NCI-H1436 treated with DMSO at 0.1 percent for 48 hours (cell line): ENCODE measurements around the gene HBS1L.
"Not testable (repeated sequence)": the region's sequence is repeated elsewhere in the genome, so short reads cannot be mapped to it uniquely, and the experiment has no call there.

Experiments used
- DNase-seq: peaks from one replicate; lab custom pipeline; 2025; lab: John Stamatoyannopoulos, UW

The HBS1L gene

DNA sequence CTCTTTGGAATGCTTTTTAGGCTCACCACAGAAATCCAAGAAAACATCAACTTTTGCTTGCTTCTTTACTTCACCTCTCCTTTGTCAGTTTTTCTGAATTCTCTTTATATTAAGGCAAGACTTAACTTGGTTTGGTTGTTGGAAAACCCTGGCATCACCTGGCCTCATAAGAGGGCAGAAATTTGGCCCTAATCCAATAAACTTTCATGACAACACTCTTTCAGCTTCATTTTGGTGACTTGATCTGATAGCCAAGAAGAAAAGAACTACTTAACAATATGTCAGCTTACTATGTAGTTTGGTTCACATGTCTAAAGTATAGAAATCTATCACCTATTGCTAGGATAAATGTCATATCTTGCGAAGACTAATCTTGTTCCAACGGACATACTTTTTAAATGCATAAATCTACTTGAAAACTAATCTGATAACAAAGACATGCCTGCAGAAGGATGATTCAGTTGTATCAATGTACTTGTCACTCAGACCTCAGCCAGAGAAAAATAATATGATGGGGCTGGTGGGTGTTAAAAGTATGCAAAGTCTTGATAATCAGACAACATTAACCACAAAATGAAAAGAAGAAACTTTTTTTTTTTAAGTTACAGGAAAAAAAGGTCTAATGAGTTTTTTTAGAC, 19.3 kb upstream of the HBS1L start:
- DNase-seq: no peak

DNA sequence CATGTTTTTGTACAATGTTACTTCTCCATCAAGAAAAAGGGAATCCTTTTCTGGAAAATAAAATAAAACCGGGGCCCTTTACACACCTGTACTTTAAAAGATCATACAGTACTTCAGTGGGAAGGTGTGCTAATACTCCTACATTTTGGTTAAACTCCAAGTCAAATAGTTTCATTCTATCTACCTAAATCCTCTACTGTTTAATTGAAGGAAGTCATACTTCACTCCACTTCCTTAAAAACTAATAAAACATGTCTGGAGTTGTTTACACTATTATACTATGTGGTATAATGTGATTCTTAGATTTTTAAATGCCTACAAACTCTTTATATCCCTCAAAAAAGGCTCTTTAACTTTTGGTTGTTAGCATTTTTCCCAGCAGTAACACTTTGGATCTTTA, 18.6 kb upstream of the HBS1L start:
- no peak for DNase-seq

DNA sequence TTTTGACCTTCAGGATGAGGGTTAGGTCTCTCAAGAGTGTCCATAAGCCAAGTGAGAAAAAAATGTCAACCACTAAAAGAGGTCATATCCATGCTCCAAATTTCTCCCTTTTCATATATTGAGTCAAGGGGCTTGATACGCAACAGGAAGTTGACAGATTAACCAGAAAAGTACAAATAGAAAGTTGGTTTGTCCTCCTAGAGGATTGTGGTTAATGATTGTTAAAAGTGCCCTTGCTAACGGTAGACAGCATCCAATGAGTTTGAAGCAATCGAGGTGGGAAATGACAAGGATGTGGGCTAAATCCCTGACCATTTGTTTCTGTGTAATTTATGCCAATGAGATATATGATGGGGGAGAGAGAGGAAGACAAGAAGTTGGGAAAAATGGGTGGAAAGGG, 18.1 kb upstream of the HBS1L start:
- DNase-seq: no peak

DNA sequence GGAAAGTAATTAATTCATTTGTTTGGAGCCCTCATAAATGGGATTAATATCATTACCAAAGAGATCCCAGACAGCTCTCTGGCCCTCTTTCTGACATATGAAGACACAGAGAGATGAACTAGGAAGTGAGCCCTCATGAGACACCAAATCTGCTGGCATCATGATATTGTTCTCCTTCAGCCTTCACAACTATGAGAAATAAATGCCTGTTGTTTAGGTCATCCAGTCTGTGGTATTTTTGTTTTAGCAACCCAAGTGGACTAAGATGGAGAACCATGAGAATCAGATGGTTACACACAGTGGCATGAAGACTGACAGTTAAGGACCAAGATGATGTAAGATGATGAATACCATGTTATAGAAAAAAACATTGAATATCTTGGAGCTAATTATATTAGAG, 16.9 kb upstream of the HBS1L start:
- no peak for DNase-seq

DNA sequence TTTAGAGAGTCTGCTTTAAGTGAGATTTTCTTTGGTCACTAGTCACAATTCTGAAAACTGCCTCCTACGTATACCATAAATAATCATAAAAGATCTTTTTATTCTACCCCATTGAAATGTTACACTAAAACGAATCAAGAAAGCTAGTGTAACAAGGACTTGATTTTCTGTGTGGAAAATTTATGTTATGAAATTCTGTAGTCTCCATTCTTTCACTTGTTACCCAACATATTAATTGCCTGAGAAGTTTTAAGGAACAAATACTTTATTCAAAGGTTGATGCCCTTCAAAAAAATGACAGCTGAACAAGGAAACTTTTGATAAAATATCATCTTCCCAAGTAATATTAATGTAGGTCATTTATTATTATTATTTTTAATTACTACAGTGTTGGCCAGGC, 13.3 kb upstream of the HBS1L start:
- DNase-seq: no peak

GRCh38 chr6:135066806-135067205, 12.2 kb upstream of the HBS1L start:
- DNase-seq: no peak

DNA sequence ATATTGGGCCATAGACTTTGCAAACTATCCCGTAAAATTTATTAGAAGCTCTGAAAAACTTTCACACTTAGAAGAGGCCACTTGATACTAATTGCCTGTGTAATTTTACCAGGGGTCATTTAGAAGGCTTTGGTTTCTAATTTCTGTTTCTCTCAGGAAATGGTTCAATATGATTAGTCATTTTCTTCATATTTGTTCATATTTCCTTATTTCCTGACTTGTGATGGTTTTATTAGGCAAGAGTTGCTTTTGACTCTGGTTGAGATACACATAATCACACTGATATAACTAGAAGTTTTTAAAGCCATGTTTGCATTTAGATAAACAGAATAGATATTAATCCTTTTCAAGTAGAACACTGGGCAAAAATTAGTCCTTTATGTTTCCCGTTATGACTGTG, 11.8 kb upstream of the HBS1L start:
- DNase-seq: no peak

GRCh38 chr6:135064586-135064985, 10.0 kb upstream of the HBS1L start:
- DNase-seq: no peak

- no peak for DNase-seq
Measured at GRCh38 chr6:135063926-135064325, 9.3 kb upstream of the HBS1L start.

DNA sequence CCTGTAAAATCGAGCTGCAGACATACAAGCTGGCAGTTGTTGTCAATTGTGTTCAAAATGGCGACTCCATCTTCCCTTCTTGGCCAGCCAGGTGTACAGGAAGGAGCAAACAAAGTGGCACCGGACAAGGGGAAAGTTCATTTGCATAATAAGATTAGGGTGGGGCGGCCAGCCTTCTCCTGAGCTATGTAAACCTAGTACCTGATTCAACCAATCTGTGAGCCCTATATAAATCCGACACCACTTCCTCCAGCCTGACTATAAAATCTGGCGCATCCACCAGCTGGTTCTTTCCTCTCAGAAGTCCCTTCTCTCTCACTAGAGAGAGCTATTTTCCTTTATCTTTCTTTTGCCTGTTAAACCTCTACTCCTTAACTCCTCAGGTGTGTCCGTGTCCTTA, 8.1 kb upstream of the HBS1L start:
- DNase-seq: no peak

DNA sequence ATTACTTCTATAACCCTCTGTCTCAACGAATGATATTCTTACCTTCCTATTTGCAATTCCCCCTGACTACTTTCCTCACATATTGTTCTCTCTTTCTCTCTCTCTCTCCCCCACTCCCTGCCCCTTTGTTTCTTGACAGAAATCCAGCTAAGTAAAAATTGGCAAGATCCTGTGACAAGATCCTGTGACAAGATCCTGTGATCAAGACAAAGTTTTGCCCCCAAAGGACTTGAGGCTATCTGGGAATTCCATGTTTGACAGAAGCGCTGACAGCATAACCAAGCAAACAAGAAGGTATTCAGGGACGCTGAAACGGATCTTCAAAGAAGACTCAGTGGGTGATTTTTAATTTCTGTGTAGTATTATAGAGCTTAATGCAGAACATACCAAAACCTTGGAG, 5.5 kb upstream of the HBS1L start:
- no peak for DNase-seq

DNA sequence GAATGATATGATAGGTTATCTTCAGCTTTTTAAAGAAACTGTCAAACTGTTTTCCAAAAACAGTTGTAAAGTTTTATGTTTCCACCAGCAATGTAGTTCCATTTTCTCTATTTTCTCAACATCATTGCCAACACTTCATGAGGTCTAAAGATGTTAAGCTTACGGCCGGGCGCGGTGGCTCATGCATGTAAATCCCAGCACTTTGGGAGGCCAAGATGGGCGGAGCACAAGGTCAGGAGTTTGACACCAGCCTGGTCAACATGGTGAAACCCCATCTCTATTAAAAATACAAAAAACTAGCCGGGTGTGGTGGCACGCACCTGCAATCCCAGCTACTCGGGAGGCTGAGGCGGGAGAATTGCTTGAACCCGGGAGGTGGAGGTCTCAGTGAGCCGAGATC, 3.7 kb upstream of the HBS1L start:
- DNase-seq: not testable (repeated sequence)

- no peak for DNase-seq
Measured at GRCh38 chr6:135056632-135057031, 2.0 kb upstream of the HBS1L start.

DNA sequence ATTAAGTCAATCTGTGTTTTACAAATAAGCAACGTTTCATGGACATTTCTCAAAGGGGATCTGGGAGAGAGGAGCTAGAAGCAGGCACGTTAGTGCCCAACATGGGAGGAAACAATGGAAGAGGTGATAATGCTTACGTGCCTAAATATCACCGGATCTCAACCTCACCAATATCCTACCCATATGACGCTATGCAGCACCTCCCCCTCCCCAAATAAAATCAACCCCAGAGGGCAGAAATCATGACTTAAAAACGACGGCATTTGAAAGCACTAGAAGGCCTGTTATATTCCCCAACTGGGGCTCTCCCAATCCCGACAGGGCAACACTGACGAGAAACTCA, 425 bp downstream of the HBS1L start:
- no peak for DNase-seq

GRCh38 chr6:135053406-135053805, 1.2 kb downstream of the HBS1L start:
- DNase-seq: no peak

DNA sequence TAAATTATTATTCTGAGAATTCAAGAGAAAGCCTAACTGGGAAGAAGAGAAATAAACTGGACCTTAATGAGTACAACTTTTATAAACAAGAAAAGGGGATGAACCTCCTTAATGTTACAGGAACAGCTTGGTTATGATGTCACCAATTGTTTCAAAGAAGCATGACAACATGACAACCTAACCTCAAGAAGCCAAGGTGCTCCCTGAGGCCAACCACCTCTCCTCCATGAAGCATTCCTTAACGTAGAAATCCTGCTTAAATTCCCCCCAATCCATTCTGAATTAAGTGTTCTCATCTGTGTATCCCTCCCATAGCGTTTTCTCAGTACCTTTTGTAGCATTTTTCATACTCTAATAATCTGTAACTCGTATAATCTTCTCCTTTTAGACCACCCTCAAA, 1.7 kb downstream of the HBS1L start:
- no peak for DNase-seq

GRCh38 chr6:135048915-135049314, 5.7 kb downstream of the HBS1L start:
- DNase-seq: no peak

DNA sequence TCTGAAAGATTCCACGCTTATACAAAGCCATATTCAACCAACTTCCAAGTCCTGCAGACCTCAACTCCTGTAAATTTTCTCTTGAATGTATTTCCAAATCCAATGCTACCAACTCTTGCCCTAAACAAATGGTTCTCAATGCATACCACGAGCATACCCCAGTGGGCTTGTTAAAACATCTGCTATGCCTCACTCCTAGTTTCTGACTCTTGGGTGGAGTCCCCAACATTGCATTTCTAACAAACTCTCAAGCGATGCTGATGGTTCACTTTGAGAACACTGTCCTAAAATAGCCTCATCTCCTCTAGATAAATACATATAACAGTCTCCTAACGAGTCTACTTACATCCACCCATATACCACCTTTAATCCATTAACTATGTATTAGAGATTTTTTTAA, 7.3 kb downstream of the HBS1L start:
- DNase-seq: no peak

DNA sequence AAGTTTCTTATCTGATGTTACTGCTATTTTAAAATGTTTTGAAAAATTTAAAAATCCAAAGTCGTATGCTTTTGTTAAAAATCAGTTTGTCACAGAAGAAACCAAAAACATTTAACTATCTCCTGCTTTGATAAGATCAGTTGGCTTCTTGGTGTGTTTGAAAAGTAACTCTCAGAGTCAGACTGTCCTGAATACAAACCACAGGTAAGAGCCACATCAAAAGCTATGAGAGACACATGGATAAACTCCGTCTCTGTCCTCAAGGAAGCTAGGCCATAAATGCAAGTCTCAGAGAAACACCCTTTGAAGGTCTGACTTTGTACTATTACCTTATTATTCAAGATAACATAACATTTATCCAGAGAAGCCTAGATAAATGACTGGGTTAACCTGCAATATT, 7.7 kb downstream of the HBS1L start:
- DNase-seq: no peak

DNA sequence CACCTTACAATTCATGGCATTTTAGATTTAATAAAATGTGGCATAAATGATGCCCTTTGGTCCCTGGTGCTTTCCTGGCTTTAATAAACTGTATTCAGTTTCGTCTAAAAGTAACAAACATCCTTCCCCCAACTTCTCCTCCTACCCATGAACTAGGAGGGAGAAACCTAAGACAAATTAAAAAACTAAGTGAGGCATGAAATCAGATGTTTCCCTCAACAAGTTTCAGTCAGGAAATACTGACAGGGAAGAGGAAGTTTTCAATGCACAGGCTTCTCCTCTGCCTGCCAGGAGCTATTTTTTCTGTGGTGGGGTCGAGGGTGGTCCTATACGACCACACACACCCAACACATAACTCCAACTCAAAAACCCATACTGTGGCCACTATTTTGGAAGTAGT, 10.0 kb downstream of the HBS1L start:
- no peak for DNase-seq

GRCh38 chr6:135043846-135044245, 10.8 kb downstream of the HBS1L start:
- DNase-seq: no peak

GRCh38 chr6:135043364-135043763, 11.3 kb downstream of the HBS1L start:
- no peak for DNase-seq

- DNase-seq: no peak
Measured at GRCh38 chr6:135038335-135038734, 16.3 kb downstream of the HBS1L start.

- DNase-seq: no peak
Measured at GRCh38 chr6:135037541-135037940, 17.1 kb downstream of the HBS1L start.
